Choroid plexus epithelial cell (primary cell): ENCODE results near the gene COL4A1.

ENCODE experiments used
- DNase-seq: peaks from one replicate; pipeline ENCODE4 v3.0.0-alpha.2; 2010; ENCODE audit warnings: low read depth
- H3K4me3 ChIP-seq: 2 replicates; pipeline ENCODE4 v1.5.1; 2011; ENCODE audit warnings: low read depth, mild to moderate bottlenecking, control low read depth, low read length, moderate library complexity
- CTCF ChIP-seq: conservative IDR thresholded peaks from 2 replicates; pipeline ENCODE4 v1.5.1; 2011; ENCODE audit warnings: low read depth, mild to moderate bottlenecking, control low read depth, inconsistent platforms, low read length, moderate library complexity

The COL4A1 gene

GRCh38 chr13:110186231-110186855, 120.6 kb downstream of the COL4A1 start:
- DNase-seq: peak; percentile 34
- no peak for TF ChIP-seq CTCF

DNA sequence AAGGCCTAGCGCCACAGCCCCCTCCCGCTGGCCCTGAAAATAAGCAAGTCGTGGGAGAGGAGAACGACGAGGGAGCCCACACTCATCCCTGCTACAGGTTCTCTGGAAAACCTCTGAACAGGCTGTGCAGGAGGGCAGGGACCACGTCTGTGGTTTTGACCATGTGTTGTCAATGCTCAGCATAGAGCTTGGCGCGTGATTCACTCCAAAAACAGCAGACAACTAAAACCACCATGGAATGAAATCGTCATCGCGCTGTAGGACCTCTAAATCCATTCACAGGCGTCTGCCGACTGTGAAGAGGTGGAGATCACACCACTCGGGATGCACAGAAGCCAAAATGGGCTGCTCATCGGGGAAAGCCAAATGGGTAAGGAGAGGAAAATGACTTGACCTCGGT, 121.3 kb downstream of the COL4A1 start:
- H3K4me3 ChIP-seq: no peak overlapping the region
- DNase-seq: peak; percentile 39
- TF ChIP-seq CTCF: no peak

More at GRCh38 chr13:110186231-110186855, 120.6 kb downstream of the COL4A1 start:
- H3K4me3 ChIP-seq: no peak overlapping the region

DNA sequence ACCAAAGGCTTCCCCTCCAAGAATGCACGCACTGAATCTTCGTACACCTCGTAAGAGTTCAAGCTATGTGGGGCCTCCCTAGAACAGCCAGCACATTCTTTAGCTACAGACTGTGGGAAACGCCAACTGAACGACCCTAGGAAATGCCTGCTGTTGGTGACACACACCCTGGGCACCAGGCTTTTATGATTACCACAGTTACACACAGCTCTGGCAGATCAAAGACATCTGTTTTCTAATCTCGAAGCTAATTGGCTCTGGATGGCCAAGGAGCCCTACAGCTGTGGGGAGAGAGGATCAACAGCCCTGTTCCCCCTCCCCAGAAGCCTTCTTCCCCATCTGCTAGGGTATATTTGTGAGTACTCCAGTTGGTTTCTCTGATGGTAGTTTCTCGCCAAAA, 123.0 kb downstream of the COL4A1 start:
- no peak overlapping the region for H3K4me3 ChIP-seq
- peak; percentile 32 for DNase-seq
- TF ChIP-seq CTCF: no peak

GRCh38 chr13:110182461-110182860, 124.5 kb downstream of the COL4A1 start:
- no peak overlapping the region for H3K4me3 ChIP-seq
- TF ChIP-seq CTCF: no peak
- DNase-seq: no peak

GRCh38 chr13:110182003-110182402, 125.0 kb downstream of the COL4A1 start:
- DNase-seq: no peak
- no peak overlapping the region for H3K4me3 ChIP-seq
- TF ChIP-seq CTCF: no peak

- no peak for DNase-seq
- H3K4me3 ChIP-seq: no peak overlapping the region
- TF ChIP-seq CTCF: no peak
These were observed 127.2 kb downstream of the COL4A1 start for GRCh38 chr13:110179857-110180147.

GRCh38 chr13:110179116-110179856, 127.7 kb downstream of the COL4A1 start:
- TF ChIP-seq CTCF: no peak
- DNase-seq: no peak
- no peak overlapping the region for H3K4me3 ChIP-seq
